Measurements from ENCODE around the gene TET3. TPM values are rescaled to one million over a fixed set of nuclear protein-coding genes. Genes with fewer than 3 reads are reported as not detected.

Gene TET3
- total and polyA plus RNA-seq, 9 of the 15 experiments (the other 6 are each of a cell fraction or from before 2014, with no cell fraction given), result 0.35 to 16.3 (median 5.5) TPM

- TF ChIP-seq ZNF318 (IDR thresholded peaks at IDR 0.05; ENCODE audit: borderline replicate concordance in 1 of 2, low read depth in 1 of 2) (no peak), RB1 (IDR thresholded peaks at IDR 0.05; ENCODE audit: low read depth) (peak; percentile 13; the same call in 1 of the 2 replicates), POLR3A (IDR thresholded peaks at IDR 0.05; ENCODE audit: borderline replicate concordance, extremely low read depth, insufficient read depth, insufficient read length) (no peak), SOX6 (IDR thresholded peaks at IDR 0.05) (no peak), THAP12 (CRISPR knock-in tag; IDR thresholded peaks at IDR 0.05) (no peak), PHF21A (IDR thresholded peaks at IDR 0.05; ENCODE audit: borderline replicate concordance, low read depth) (no peak), PTBP1 (IDR thresholded peaks at IDR 0.05; ENCODE audit: low read depth, low read length) (no peak), CBX3 (IDR thresholded peaks at IDR 0.05; ENCODE audit: borderline replicate concordance in 1 of 2, low read length in 2 of 2) (no peak), BCL6 (CRISPR knock-in tag; IDR thresholded peaks at IDR 0.05) (no peak)
Measured at GRCh38 chr2:74003494-74004211, 18.9 kb downstream of the TET3 start (continued).

Measured in K562 (cell line).